ENCODE data around the gene CARMIL1.

The CARMIL1 gene

GRCh38 chr6:25401711-25402110, 122.5 kb downstream of the CARMIL1 start:
- Histone ChIP-seq H3K14ac (ENCODE audit: low read length) (no peak overlapping the region), H3K79me1 (ENCODE audit: low read length) (no peaks in the 10 kb centered on the region), H3K36me3 (ENCODE audit: control insufficient read depth in 1 of 2, insufficient read depth in 2 of 2, low read length in 2 of 2) (no peaks in the 10 kb centered on the region), H4K12ac (ENCODE audit: low read depth, low read length) (no peak overlapping the region), H2BK120ac (ENCODE audit: insufficient read depth, low read length, poor library complexity) (no peak overlapping the region), H3K4ac (ENCODE audit: low read depth, low read length) (no peak overlapping the region), H2BK12ac (ENCODE audit: low read length) (no peak overlapping the region), H3K9ac (ENCODE audit: low read length) (no peak overlapping the region), H3K27ac (ENCODE audit: low read depth, low read length) (no peak overlapping the region), H3K79me2 (ENCODE audit: control insufficient read depth, insufficient read depth, low read length, poor library complexity) (peaks cover 1% of the 10 kb centered on the region), H3K4me1 (ENCODE audit: control insufficient read depth in 1 of 2, insufficient read depth in 2 of 2, low read length in 2 of 2) (peaks cover 2 to 3% of the 10 kb centered on the region in 2 experiments), H2AFZ (ENCODE audit: insufficient read depth, low read length, poor library complexity) (no peak overlapping the region), H3K4me3 (ENCODE audit: low read depth, low read length) (no peak overlapping the region), H3K9me3 (ENCODE audit: insufficient read depth, low read depth, low read length) (peaks cover 2% of the 10 kb centered on the region), H4K91ac (ENCODE audit: low read depth, low read length) (no peak overlapping the region), H2AK5ac (ENCODE audit: low read length) (no peak overlapping the region), H4K8ac (ENCODE audit: low read depth, low read length) (no peak overlapping the region), H3K4me2 (ENCODE audit: low read length) (no peak overlapping the region), H3K18ac (ENCODE audit: low read length) (no peak overlapping the region), H2BK5ac (ENCODE audit: low read depth, low read length, poor library complexity) (no peak overlapping the region), H3K27me3 (ENCODE audit: insufficient read depth, low read length) (no peaks in the 10 kb centered on the region), H3K23ac (ENCODE audit: low read length) (no peak overlapping the region)
- no peak for DNase-seq
- no CpG with 5 or more reads among the region's 5 CpGs for WGBS (ENCODE audit: extremely low coverage, insufficient coverage, insufficient read length)

DNA sequence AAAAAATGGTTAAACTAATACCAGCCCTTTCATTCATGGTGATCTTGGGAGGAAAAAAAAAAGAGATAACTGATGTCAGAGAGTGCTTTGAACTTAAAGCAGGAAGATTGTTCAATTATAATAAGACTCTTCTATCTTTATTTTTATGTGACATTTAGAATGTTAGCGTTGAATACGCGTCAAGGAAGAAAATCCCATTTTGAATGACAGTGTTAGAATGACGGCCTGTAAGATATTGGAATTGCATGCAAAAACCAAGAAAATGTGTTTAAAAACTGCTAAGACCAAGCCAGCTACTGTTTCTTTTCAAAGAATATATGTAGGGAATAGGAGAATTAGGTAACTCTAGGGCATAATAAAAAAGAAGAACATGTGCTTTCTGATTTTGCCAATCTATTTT, 123.0 kb downstream of the CARMIL1 start:
- Histone ChIP-seq H3K79me1 (ENCODE audit: low read length) (no peaks in the 10 kb centered on the region), H3K9ac (ENCODE audit: low read length) (no peak overlapping the region), H3K4ac (ENCODE audit: low read depth, low read length) (no peak overlapping the region), H3K27me3 (ENCODE audit: insufficient read depth, low read length) (no peaks in the 10 kb centered on the region), H2BK120ac (ENCODE audit: insufficient read depth, low read length, poor library complexity) (no peak overlapping the region), H3K36me3 (ENCODE audit: control insufficient read depth in 1 of 2, insufficient read depth in 2 of 2, low read length in 2 of 2) (no peaks in the 10 kb centered on the region), H4K8ac (ENCODE audit: low read depth, low read length) (no peak overlapping the region), H3K18ac (ENCODE audit: low read length) (no peak overlapping the region), H3K4me3 (ENCODE audit: low read depth, low read length) (no peak overlapping the region), H3K4me1 (ENCODE audit: control insufficient read depth in 1 of 2, insufficient read depth in 2 of 2, low read length in 2 of 2) (peaks cover 2% of the 10 kb centered on the region in 2 experiments), H3K4me2 (ENCODE audit: low read length) (no peak overlapping the region), H4K91ac (ENCODE audit: low read depth, low read length) (no peak overlapping the region), H3K79me2 (ENCODE audit: control insufficient read depth, insufficient read depth, low read length, poor library complexity) (peaks cover 1% of the 10 kb centered on the region), H3K27ac (ENCODE audit: low read depth, low read length) (no peak overlapping the region), H2AFZ (ENCODE audit: insufficient read depth, low read length, poor library complexity) (no peak overlapping the region), H3K9me3 (ENCODE audit: insufficient read depth, low read depth, low read length) (peaks cover 2% of the 10 kb centered on the region), H2BK12ac (ENCODE audit: low read length) (no peak overlapping the region), H3K14ac (ENCODE audit: low read length) (no peak overlapping the region), H2BK5ac (ENCODE audit: low read depth, low read length, poor library complexity) (no peak overlapping the region), H4K12ac (ENCODE audit: low read depth, low read length) (no peak overlapping the region), H3K23ac (ENCODE audit: low read length) (no peak overlapping the region), H2AK5ac (ENCODE audit: low read length) (no peak overlapping the region)
- no peak for DNase-seq
- WGBS (ENCODE audit: extremely low coverage, insufficient coverage, insufficient read length), result no CpG with 5 or more reads among the region's 4 CpGs

- Histone ChIP-seq H3K4ac (ENCODE audit: low read depth, low read length) (no peak overlapping the region), H2AFZ (ENCODE audit: insufficient read depth, low read length, poor library complexity) (no peak overlapping the region), H3K14ac (ENCODE audit: low read length) (no peak overlapping the region), H3K27me3 (ENCODE audit: insufficient read depth, low read length) (no peaks in the 10 kb centered on the region), H2AK5ac (ENCODE audit: low read length) (no peak overlapping the region), H3K9ac (ENCODE audit: low read length) (no peak overlapping the region), H3K4me1 (ENCODE audit: control insufficient read depth in 1 of 2, insufficient read depth in 2 of 2, low read length in 2 of 2) (no peaks in the 10 kb centered on the region), H3K23ac (ENCODE audit: low read length) (no peak overlapping the region), H4K12ac (ENCODE audit: low read depth, low read length) (no peak overlapping the region), H3K9me3 (ENCODE audit: insufficient read depth, low read depth, low read length) (peaks cover 2% of the 10 kb centered on the region), H3K79me2 (ENCODE audit: control insufficient read depth, insufficient read depth, low read length, poor library complexity) (no peaks in the 10 kb centered on the region), H3K79me1 (ENCODE audit: low read length) (no peaks in the 10 kb centered on the region), H2BK5ac (ENCODE audit: low read depth, low read length, poor library complexity) (no peak overlapping the region), H4K91ac (ENCODE audit: low read depth, low read length) (no peak overlapping the region), H3K4me3 (ENCODE audit: low read depth, low read length) (no peak overlapping the region), H4K8ac (ENCODE audit: low read depth, low read length) (no peak overlapping the region), H3K4me2 (ENCODE audit: low read length) (no peak overlapping the region), H3K18ac (ENCODE audit: low read length) (no peak overlapping the region), H3K27ac (ENCODE audit: low read depth, low read length) (no peak overlapping the region), H2BK120ac (ENCODE audit: insufficient read depth, low read length, poor library complexity) (no peak overlapping the region), H3K36me3 (ENCODE audit: control insufficient read depth in 1 of 2, insufficient read depth in 2 of 2, low read length in 2 of 2) (no peaks in the 10 kb centered on the region), H2BK12ac (ENCODE audit: low read length) (no peak overlapping the region)
- no CpG with 5 or more reads among the region's 2 CpGs for WGBS (ENCODE audit: extremely low coverage, insufficient coverage, insufficient read length)
- DNase-seq, result no peak
Observed at GRCh38 chr6:25403150-25403549, 124.0 kb downstream of the CARMIL1 start.

- Histone ChIP-seq H4K12ac (ENCODE audit: low read depth, low read length) (no peak overlapping the region), H2BK12ac (ENCODE audit: low read length) (no peak overlapping the region), H4K8ac (ENCODE audit: low read depth, low read length) (no peak overlapping the region), H3K18ac (ENCODE audit: low read length) (peak overlapping the region; percentile 40), H3K27me3 (ENCODE audit: insufficient read depth, low read length) (no peaks in the 10 kb centered on the region), H2AK5ac (ENCODE audit: low read length) (no peak overlapping the region), H3K9me3 (ENCODE audit: insufficient read depth, low read depth, low read length) (peaks cover 2% of the 10 kb centered on the region), H3K79me2 (ENCODE audit: control insufficient read depth, insufficient read depth, low read length, poor library complexity) (no peaks in the 10 kb centered on the region), H3K4me2 (ENCODE audit: low read length) (no peak overlapping the region), H2BK5ac (ENCODE audit: low read depth, low read length, poor library complexity) (no peak overlapping the region), H3K23ac (ENCODE audit: low read length) (no peak overlapping the region), H3K14ac (ENCODE audit: low read length) (no peak overlapping the region), H3K79me1 (ENCODE audit: low read length) (no peaks in the 10 kb centered on the region), H3K4me1 (ENCODE audit: control insufficient read depth in 1 of 2, insufficient read depth in 2 of 2, low read length in 2 of 2) (no peaks in the 10 kb centered on the region), H3K4me3 (ENCODE audit: low read depth, low read length) (no peak overlapping the region), H3K4ac (ENCODE audit: low read depth, low read length) (no peak overlapping the region), H3K27ac (ENCODE audit: low read depth, low read length) (no peak overlapping the region), H3K36me3 (ENCODE audit: control insufficient read depth in 1 of 2, insufficient read depth in 2 of 2, low read length in 2 of 2) (no peaks in the 10 kb centered on the region), H4K91ac (ENCODE audit: low read depth, low read length) (no peak overlapping the region), H3K9ac (ENCODE audit: low read length) (no peak overlapping the region), H2BK120ac (ENCODE audit: insufficient read depth, low read length, poor library complexity) (no peak overlapping the region), H2AFZ (ENCODE audit: insufficient read depth, low read length, poor library complexity) (peak overlapping the region; percentile 1)
- WGBS (ENCODE audit: extremely low coverage, insufficient coverage, insufficient read length), result no CpG with 5 or more reads among the region's 3 CpGs
- no peak for DNase-seq
Observed at GRCh38 chr6:25404091-25404490, 124.9 kb downstream of the CARMIL1 start.
